ENCODE measurements around the gene COL9A2.

DNA sequence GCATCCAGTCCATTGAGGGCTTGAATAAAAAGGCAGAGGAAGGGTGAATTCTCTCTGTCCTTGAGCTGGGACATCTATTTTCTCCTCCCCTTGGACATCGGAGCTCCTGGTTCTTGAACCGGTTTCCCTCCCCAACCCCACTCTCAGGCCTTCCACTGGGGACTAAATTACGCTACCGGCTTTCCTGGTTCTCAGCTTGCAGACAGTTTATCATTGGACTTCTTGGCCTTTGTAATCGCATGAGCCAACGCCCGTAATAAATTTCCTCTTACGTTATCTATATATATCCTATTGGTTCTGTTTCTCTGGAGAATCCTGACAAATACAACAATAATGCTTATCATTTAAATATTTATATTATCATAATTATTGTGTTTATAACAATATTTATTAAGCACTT is 20.4 kb upstream of the COL9A2 start:
- TF ChIP-seq POLR2A (IDR thresholded peaks at IDR 0.05; ENCODE audit: low read length) (no peak), GATA1 (IDR thresholded peaks at IDR 0.05; ENCODE audit: low read depth, low read length) (no peak)

All from erythroblast (primary cell).